CD4-positive, alpha-beta T cell treated with Interleukin-15 for 1 hour (primary cell): Measurements from ENCODE around the gene KCND3.

Experiments
- DNase-seq: peaks from one replicate; pipeline ENCODE4 v3.0.0-alpha.2; 2020

The KCND3 gene

GRCh38 chr1:111989531-111990025, at the start of gene KCND3:
TSS of gene KCND3 (minus strand) at chr1:111989668.
- DNase-seq: no peak

GRCh38 chr1:112034277-112034676, 44.8 kb upstream of the KCND3 start:
- DNase-seq: no peak

DNA sequence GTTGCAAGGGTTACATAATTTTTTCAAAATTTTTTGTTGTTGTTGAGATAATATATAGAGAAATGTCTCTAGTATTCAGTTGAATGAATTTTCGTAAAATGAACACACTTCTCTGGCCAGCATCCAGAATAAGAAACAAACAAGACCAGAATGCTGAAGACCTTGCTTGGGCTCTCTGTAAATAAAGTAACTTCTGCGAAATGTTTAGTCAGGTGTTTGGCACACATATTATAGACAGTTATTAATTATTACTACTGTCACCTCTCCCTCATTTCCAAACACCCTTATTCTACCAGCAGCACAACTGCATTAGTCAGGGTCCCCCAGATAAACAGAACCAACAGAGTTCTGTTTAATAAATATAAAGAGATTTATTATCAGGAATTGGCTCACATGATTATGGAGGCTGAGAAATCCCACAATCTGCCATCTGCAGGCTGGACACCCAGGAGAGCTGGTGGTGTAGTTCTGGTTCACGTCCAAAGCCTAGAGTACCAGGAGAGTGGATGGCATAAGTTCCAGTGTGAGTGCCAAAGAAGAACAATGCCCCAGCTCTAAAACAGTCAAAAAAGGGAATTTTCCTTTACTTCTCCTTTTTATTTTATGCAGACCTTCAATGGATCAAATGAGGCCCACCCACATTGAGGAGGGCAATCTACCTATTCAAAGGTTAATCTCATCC, 44.1 kb upstream of the KCND3 start:
- DNase-seq: no peak

GRCh38 chr1:112030157-112030556, 40.7 kb upstream of the KCND3 start:
- DNase-seq: no peak

- no peak for DNase-seq
Observed at GRCh38 chr1:112027696-112028095, 38.2 kb upstream of the KCND3 start.

DNA sequence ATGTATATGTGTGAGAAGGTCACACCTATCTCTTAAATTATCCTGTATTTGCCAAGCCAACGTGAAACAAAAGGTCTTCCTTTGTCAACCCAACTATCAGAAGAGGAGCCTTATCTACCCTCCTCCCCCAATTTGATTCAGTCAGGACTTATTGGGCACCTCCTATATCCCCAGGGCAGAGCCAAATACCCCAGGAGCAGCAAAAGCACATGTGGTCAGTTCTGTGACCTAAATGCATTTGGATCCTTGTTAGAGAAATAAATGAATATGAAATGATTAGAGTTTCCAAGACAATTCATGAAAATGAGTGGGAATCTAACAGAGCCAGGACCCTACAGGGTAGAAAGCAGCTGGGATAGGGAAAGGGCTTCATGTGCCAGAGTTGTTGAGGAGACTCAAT, 37.0 kb upstream of the KCND3 start:
- no peak for DNase-seq

DNA sequence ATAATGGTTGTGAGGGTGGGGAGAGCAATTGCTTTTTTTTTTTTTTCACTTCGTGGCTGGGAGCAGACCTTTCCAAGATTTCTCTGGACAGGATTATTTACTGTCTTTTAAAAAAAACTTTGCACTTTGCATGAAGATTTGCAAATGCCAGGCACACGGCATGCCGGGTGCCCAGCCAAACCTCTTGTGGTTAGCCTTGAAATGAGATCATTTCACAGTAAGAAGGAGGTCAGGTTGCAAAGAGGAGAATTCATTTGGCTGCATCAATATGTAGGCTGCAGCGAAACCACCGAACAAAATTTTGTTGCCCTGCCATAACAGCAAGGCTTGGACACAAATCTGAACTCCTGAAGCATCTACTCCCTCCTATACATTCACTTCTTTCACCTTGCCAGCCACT, 36.5 kb upstream of the KCND3 start:
- no peak for DNase-seq

- DNase-seq: no peak
Observed at GRCh38 chr1:112021263-112021662, 31.8 kb upstream of the KCND3 start.

DNA sequence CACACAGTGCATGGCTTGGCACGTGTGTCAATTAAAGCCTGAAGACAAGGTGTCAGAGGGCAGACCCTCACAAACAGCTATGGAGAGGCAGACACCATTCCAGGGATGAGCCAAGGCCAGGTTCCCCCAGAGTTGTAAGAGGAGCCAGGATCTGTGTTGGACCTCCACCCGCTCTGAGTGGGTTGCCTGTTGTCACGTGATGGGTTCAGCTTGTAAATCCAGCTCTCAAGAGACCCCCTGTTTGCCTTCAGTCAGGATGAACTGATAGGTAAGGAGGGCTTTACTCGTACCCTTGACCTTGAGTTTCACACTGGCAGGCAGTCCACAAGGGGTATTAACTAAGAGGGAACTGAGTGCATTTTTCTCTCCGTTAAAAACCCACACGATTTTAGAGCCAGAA, 27.7 kb upstream of the KCND3 start:
- DNase-seq: no peak

- DNase-seq: no peak
Observed at GRCh38 chr1:112012823-112013222, 23.4 kb upstream of the KCND3 start.

- DNase-seq: no peak
Observed at GRCh38 chr1:112011202-112011601, 21.7 kb upstream of the KCND3 start.

DNA sequence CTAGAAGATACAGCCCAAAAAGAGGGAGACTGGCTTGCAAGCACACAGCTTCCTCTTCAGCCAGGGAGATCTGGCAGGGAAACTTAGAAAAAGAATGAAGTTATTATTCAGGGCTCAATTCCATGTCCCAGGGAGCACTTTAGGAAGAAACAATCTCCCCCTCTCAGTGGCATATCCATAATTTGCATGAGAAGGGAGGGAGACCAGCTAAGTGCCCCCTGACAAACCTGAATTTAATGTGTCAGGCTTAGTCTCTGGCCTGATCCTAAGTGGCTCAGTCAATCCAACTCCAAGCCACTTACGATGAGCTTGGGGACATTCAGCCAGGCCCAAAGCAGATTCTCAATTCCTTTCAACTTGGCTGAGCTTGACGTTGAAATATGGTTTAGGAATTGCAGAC, 17.7 kb upstream of the KCND3 start:
- no peak for DNase-seq

GRCh38 chr1:112006416-112007025, 17.1 kb upstream of the KCND3 start:
- DNase-seq: no peak

GRCh38 chr1:112004076-112004475, 14.6 kb upstream of the KCND3 start:
- no peak for DNase-seq

DNA sequence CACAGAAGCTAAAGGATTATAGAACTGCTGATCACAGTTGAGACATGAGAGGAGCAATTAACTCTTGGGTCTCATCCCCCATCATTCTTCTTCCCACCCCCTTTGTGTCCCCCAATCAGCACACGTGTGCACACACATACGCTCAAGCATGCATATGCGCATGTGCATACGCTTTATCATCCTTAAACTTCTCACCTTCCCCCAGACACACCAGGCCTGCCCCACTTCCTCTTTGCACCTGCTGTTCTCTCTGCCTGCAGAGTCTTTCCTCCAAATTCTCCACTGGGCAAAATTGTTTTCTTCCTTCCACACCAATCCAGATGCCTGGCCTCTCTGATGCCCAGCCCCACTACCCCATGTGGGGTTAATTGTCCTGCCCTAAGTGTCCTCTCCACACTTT, 13.0 kb upstream of the KCND3 start:
- DNase-seq: no peak

GRCh38 chr1:112001436-112001835, 12.0 kb upstream of the KCND3 start:
- DNase-seq: no peak

DNA sequence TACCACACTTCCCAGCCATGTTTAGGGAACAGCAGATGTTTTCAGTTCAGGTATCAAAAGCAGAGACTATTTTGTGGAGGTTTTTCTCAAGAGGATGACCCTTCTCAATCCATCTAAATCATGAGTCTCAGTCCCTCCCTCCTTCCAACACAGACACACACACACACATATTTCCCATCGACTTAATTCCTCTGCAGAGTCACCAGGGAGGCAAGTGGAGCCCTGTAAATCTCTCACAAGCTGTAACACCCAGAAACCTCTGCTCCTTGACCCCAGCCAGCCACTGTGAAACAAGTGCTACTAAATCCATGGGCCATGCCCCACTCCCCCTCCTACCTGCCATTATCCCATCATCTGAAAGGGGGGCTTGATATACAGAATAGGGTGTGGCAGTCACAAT, 10.6 kb upstream of the KCND3 start:
- no peak for DNase-seq

- no peak for DNase-seq
Observed at GRCh38 chr1:111998332-111998731, 8.9 kb upstream of the KCND3 start.

DNA sequence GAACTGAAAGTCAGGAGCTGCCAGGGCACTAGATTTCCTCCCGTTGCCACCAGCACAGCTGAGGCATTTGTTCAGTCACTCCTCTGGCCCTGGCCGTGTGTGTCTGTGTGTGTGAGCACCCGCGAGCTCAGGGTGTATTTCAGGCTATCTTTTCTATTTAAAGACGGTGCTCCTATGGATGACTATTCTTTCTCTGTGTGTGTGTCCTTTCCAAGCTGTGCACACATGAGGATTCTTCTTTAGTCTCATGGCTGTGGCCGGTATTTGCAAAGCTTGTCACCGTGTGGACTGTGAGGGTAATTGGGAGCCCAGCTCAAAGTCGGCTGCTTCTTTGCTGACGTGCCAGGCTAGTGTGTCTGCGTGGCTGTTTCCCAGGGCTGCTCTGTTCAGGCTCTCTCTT, 3.0 kb upstream of the KCND3 start:
- no peak for DNase-seq

DNA sequence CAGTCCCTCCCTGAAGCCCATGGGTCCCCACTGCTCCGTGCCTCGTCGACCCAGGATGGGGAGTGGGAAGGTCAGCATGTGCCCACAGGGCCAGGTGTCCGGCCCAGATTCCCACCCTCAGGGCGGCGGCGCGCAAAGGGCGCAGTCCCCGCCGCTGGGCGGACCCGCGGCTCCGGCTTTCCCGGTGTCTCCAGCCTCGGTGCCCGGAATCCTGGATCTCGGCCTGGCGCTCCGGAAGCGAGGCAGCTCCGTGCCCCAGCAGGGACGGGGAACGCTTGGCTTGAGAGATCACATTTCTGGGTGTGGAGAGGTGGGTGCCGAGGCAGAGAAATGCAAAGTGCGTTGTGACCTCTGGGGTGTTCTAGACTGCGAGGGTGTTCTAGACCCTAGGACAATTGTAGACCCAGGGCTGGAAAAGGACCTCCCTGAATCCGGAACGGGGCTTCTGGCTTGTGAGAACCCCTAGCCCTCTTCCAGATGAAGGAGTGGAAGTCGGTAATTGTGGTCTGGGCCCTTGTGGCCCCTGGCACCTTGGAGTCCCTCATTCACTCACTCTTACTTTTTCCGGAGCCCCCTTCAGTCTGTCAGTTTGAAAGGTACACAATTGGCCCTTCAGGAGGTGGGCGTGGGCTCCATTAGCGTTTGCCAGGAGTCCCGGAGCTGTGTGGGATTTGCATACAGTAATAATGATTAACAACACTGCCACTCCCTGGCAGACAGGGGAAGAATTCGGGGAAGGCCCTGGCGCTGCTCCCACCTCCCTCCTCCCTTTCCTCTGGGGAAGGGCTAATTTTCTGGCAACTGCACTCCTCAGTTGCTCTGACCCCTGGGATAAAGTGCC, 1.6 kb upstream of the KCND3 start:
- no peak for DNase-seq

DNA sequence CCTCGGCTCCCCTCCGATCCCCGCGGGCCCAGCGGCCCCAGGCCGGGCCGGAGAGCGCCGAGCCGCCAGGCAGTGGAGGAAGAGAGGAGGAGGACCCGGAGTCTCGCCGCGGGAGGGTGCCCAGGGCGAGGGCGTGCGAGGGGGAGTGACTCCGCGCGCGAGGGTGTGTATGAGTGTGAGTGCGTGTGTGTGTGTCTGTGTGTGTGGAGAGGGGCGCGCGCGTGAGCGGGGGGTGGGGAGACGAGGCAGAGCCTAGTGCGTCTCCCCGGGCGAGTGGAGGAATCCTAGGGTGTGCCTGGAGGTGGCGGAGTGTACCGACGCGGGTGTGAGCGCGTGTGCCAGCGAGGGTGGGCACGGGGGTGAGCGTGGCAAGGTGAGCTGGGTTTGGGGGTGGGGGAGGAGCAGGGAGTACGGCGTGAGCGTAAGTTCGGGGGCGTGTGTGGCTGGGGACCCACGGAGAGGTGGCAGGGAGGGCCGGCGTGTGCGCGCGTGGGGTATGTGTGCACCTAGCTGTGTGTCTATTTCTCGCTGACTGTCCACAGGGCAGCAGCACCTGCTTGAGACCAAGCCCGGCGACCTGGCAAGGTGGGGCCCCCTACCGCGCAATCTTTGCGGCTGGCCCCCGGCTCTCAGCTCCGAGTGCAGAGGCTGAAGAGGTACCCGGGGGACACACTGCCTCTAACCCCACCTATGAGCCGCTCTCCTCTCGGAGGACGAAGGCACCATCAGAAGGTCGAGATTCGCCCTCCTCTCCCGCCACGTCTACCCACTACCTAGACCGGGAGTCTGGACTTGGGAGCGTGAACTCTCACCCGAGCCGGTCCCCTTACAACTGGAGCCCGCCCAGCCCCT, 784 bp upstream of the KCND3 start:
- no peak for DNase-seq

DNA sequence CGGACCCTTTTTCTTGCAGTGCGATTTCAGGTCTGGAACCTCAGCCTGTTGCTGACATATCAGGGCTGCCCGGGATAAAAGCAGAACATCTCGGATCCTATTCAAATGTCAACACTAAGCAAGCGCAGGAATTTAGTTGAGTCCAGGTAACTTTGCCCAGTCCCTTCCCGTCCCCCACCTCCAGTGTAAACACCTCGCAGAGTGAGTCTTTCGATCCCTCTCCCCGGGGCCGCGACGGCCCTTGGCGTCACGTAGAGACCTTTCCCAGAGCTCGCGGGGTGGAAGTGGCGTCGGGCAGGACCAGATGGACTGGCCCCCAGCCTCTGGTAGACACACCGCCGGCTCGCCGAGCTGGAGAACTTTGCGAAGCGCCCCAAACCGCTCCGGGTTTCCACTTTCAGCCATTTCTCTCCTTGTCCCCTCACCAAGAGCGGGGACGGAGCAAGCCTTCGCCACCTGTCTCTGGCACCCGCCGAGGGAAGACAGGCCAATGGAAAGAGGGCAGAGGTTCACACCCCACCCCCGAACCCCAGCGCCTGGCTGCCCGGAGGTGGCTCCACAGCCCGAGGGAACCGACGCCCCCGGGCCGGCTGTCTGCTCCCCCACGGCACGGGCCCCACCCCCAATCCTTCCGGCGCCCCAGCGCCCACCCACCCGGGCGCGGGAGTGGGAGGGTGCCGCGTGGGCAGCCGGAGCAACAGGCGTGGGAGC, 570 bp downstream of the KCND3 start:
- no peak for DNase-seq
